Activated T-cell treated with anti-CD3 and anti-CD28 coated beads, Interleukin-2, amount 50 U/mL, for 24 hours (primary cell): Measurements from ENCODE around the gene LRRC37A3.
"Not testable (repeated sequence)": the region's sequence is repeated elsewhere in the genome, so short reads cannot be mapped to it uniquely, and the experiment has no call there.

Experiments
- DNase-seq: peaks from one replicate; pipeline ENCODE4 v3.0.0-alpha.2; 2020
- H3K27ac Mint-ChIP-seq: 2 replicates; pipeline ENCODE4 v1.8.0; 2020; ENCODE audit warnings: mild to moderate bottlenecking, mixed read lengths
- H3K27me3 Mint-ChIP-seq: 2 replicates; pipeline ENCODE4 v1.8.0; 2020; ENCODE audit warnings: mixed read lengths
- H3K36me3 Mint-ChIP-seq: 2 replicates; pipeline ENCODE4 v1.8.0; 2020; ENCODE audit warnings: low read depth, mixed read lengths
- H3K4me1 Mint-ChIP-seq: 2 replicates; pipeline ENCODE4 v1.8.0; 2020; ENCODE audit warnings: low read depth, mixed read lengths
- H3K4me3 Mint-ChIP-seq: 2 replicates; pipeline ENCODE4 v1.8.0; 2020; ENCODE audit warnings: mild to moderate bottlenecking, moderate library complexity, mixed read lengths
- H3K9me3 Mint-ChIP-seq: 2 replicates; pipeline ENCODE4 v1.8.0; 2020; ENCODE audit warnings: mixed read lengths

Gene LRRC37A3

DNA sequence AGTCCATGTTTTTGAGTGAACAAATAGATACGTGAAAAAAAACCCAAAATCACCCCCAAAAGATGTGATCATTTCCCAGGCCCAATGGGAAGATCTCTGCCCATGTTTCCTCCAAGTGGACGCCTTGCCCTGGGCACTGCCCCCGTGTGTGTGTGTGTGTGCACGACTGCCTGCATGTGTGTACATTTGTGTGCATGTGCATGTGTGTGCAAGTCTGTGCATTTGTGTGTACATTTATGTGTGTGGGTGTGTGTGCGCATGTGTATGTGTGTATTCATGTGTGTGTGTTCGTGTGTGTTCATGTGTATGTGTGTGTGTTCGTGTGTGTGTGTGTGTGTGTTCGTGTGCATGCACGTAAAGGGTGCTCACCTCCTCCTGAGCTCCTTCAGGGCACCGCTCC is 16.8 kb upstream of the LRRC37A3 start:
- H3K4me1 Mint-ChIP-seq = peaks cover 1% of the 10 kb centered on the region
- no peaks in the 10 kb centered on the region for H3K9me3 Mint-ChIP-seq

GRCh38 chr17:64934284-64934778 is 15.1 kb upstream of the LRRC37A3 start:
- H3K27ac Mint-ChIP-seq, DNase-seq, H3K27me3 Mint-ChIP-seq, H3K36me3 Mint-ChIP-seq, H3K4me3 Mint-ChIP-seq, H3K9me3 Mint-ChIP-seq: not testable (repeated sequence)
- peaks cover 17% of the 10 kb centered on the region for H3K4me1 Mint-ChIP-seq

More for the DNA sequence above, 16.8 kb upstream of the LRRC37A3 start:
- no peaks in the 10 kb centered on the region for H3K27me3 Mint-ChIP-seq
- H3K4me3 Mint-ChIP-seq = no peak overlapping the region
- DNase-seq = no peak
- H3K27ac Mint-ChIP-seq = no peak overlapping the region
- no peaks in the 10 kb centered on the region for H3K36me3 Mint-ChIP-seq

DNA sequence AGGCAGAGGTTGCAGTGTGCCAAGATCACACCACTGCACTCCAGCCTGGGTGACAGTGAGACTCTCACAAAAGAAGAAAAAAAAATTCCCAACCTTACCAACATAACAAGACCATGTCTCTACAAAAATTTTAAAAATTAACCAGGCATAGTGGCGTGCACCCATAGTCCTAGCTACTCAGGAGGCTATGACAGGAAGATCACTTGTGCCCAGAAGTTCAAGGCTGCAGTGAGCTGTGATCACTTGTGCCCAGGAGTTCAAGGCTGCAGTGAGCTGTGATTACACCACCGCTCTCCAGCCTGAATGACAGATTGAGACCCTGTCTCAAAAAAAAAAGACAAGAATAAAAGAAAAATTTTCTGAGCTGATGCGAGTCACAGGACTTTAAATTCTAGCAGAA is 13.6 kb upstream of the LRRC37A3 start:
- DNase-seq, H3K4me3 Mint-ChIP-seq, H3K27ac Mint-ChIP-seq, H3K36me3 Mint-ChIP-seq, H3K27me3 Mint-ChIP-seq, H3K9me3 Mint-ChIP-seq: not testable (repeated sequence)
- H3K4me1 Mint-ChIP-seq = peaks cover 23% of the 10 kb centered on the region

DNA sequence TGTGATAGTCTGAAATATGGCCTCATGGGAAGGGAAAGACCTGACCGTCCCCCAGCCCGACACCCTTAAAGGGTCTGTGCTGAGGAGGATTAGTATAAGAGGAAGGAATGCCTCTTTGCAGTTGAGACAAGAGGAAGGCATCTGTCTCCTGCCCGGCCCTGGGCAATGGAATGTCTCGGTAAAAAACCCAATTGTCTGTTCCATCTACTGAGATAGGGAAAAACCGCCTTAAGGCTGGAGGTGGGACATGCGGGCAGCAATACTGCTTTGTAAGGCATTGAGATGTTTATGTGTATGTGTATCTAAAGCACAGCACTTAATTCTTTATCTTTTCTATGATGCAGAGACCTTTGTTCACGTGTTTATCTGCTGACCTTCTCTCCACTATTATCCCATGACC is 11.1 kb upstream of the LRRC37A3 start:
- not testable (repeated sequence) for H3K27me3 Mint-ChIP-seq, H3K4me3 Mint-ChIP-seq, DNase-seq, H3K36me3 Mint-ChIP-seq, H3K27ac Mint-ChIP-seq, H3K9me3 Mint-ChIP-seq
- peaks cover 35% of the 10 kb centered on the region for H3K4me1 Mint-ChIP-seq

DNA sequence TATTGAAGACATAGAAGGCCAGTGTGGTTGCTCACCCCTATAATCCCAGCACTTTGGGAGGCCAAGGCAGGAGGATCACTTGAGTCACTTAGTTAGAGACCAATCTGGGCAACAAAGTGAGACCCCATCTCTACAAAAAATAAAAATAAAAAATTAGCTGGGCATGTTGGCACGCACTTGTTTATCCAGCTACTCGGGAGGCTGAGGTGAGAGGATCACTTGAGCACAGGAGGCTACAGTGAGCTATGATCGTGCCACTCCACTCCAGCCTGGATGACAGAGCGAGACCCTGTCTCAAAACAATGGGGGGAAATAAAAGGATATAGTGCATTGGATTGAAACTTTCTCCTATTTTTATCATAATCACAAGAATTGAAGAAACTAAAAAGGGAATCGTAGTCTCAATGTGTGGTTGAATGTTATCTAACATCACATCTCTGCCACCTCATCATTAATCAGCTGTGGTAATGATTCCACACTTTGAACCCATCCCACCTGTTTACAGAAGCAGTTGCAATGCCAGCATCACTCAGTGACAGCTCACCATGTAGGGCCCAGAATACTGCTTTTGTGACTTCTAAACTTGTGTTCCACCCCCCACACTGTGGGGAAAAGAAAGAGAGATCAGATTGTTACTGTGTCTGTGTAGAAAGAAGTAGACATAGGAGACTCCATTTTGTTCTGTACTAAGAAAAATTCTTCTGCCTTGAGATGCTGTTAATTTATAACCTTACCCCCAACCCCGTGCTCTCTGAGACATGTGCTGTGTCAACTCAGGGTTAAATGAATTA is 10.3 kb upstream of the LRRC37A3 start:
- H3K36me3 Mint-ChIP-seq, H3K27me3 Mint-ChIP-seq, H3K4me3 Mint-ChIP-seq, DNase-seq, H3K9me3 Mint-ChIP-seq: not testable (repeated sequence)
- peak overlapping the region; percentile 64 for H3K27ac Mint-ChIP-seq
- H3K4me1 Mint-ChIP-seq = peaks cover 35% of the 10 kb centered on the region

GRCh38 chr17:64928701-64929100 is 9.4 kb upstream of the LRRC37A3 start:
- peaks cover 35% of the 10 kb centered on the region for H3K4me1 Mint-ChIP-seq
- H3K36me3 Mint-ChIP-seq, H3K9me3 Mint-ChIP-seq, DNase-seq, H3K27ac Mint-ChIP-seq, H3K27me3 Mint-ChIP-seq, H3K4me3 Mint-ChIP-seq: not testable (repeated sequence)

GRCh38 chr17:64927444-64927843 is 8.2 kb upstream of the LRRC37A3 start:
- not testable (repeated sequence) for H3K9me3 Mint-ChIP-seq, DNase-seq, H3K27me3 Mint-ChIP-seq, H3K36me3 Mint-ChIP-seq, H3K4me3 Mint-ChIP-seq
- Mint-ChIP-seq H3K27ac (peak overlapping the region; percentile 70), H3K4me1 (peaks cover 37% of the 10 kb centered on the region)

GRCh38 chr17:64926430-64926829 is 7.2 kb upstream of the LRRC37A3 start:
- not testable (repeated sequence) for H3K36me3 Mint-ChIP-seq, DNase-seq, H3K27ac Mint-ChIP-seq, H3K9me3 Mint-ChIP-seq, H3K27me3 Mint-ChIP-seq, H3K4me3 Mint-ChIP-seq
- H3K4me1 Mint-ChIP-seq = peaks cover 37% of the 10 kb centered on the region

GRCh38 chr17:64925244-64925643 is 6.0 kb upstream of the LRRC37A3 start:
- not testable (repeated sequence) for H3K4me3 Mint-ChIP-seq, H3K27ac Mint-ChIP-seq, DNase-seq, H3K36me3 Mint-ChIP-seq, H3K9me3 Mint-ChIP-seq, H3K27me3 Mint-ChIP-seq
- peaks cover 35% of the 10 kb centered on the region for H3K4me1 Mint-ChIP-seq

GRCh38 chr17:64923051-64923568 is 3.8 kb upstream of the LRRC37A3 start:
- not testable (repeated sequence) for H3K36me3 Mint-ChIP-seq, DNase-seq, H3K4me3 Mint-ChIP-seq, H3K27ac Mint-ChIP-seq, H3K27me3 Mint-ChIP-seq, H3K9me3 Mint-ChIP-seq
- peaks cover 21% of the 10 kb centered on the region for H3K4me1 Mint-ChIP-seq

DNA sequence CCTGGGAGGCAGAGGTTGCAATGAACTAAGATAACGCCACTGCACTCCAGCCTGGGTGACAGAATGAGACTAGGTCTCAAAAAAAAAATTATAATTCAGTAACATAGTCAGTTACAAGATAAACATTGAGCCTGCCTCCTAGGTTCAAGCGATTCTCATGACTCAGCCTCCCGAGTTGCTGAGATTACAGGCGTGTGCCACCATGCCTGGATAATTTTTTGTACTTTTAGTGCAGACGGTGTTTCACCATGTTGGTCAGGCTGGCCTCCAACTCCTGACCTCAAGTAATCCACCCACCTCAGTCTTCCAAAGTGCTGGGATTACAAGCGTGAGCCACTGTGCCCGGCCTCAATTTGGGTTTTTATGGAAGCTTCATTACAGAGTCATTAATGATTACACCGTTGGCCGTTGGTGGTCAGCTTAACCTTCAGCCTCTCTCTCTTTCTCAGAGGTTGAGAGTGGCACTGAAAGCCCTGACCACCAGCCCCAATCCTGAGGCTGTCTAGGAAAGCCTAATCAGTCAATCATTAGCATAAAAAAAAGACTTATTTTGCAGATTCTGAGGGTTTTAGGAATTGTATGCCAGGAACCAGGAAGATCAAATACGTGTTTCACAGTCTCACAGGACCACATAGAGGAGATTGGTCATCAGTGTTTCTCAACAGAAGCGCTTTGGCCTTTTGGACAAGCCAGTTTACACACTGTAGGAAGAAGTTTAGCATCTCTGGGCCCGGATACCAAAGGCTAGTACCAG is 1.3 kb upstream of the LRRC37A3 start:
- Mint-ChIP-seq H3K9me3 (no peaks in the 10 kb centered on the region), H3K4me3 (peak overlapping the region; percentile 83), H3K27ac (peak overlapping the region; percentile 93), H3K36me3 (no peaks in the 10 kb centered on the region), H3K4me1 (peaks cover 7% of the 10 kb centered on the region), H3K27me3 (no peaks in the 10 kb centered on the region)
- DNase-seq = no peak

GRCh38 chr17:64920026-64920418 is 744 bp upstream of the LRRC37A3 start:
- Mint-ChIP-seq H3K27me3 (no peaks in the 10 kb centered on the region), H3K4me3 (peak overlapping the region; percentile 83), H3K36me3 (peaks cover 2% of the 10 kb centered on the region), H3K4me1 (peaks cover 9% of the 10 kb centered on the region), H3K9me3 (no peaks in the 10 kb centered on the region), H3K27ac (peak overlapping the region; percentile 93)
- no peak for DNase-seq

DNA sequence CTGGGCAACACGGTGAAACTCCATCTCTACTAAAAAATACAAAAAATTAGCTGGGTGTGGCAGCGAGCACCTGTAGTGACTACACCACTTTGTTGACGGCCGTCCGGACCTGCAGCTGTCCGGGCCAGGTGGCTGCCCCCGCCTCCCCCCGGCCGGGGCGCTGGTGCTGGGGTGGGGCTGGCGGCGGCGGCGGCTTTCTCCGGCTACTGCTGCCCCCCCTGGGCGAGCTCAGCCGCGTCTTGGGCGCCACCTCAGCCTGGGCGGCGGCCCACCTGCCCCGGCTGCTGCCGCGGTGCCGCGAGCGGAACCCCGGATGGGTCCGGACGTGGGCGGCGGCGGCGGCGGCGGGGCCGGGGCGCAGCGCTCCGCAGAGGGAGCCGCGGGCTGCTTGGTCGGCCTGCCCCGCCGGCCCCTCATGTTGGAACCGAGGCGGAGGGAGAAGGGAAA is 413 bp downstream of the LRRC37A3 start:
- not testable (repeated sequence) for DNase-seq, H3K36me3 Mint-ChIP-seq, H3K9me3 Mint-ChIP-seq, H3K27me3 Mint-ChIP-seq, H3K4me1 Mint-ChIP-seq
- peak overlapping the region; percentile 93 for H3K27ac Mint-ChIP-seq
- H3K4me3 Mint-ChIP-seq = peak overlapping the region; percentile 83

DNA sequence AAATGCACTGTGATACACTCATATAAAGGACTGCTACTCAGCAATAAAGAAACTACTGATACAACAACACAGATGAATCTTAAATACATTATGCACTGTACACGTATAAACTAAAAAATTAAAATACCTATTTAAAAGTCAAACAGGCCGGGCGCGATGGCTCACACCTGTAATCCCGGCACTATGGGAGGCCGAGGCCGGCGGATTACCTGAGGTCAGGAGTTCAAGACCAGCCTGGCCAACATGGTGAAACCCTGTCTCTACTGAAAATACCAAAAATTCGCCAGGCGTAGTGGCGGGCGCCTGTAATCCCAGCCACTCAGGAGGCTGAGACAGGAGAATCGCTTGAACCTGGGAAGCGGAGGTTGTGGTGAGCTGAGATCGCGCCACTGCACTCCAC is 1.7 kb downstream of the LRRC37A3 start:
- H3K27me3 Mint-ChIP-seq = not testable (repeated sequence)

DNA sequence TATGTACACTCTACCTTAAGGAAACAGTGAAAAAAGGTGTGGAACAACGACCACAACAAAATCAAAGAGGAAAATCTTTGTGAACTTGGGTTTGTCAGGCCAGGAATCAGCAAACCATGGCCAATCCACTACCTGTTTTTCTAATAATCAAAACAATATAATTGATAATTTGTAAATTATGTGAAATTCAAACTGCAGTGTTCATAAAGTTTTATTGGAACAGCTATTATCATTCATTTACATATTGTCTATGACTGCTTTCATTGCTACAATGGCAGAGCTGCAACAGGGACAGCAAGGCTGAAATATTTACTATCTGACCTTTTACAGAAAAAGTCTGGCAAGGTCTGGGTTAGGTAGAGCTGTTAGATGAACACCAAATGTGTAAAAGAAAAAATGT is 4.0 kb downstream of the LRRC37A3 start:
- not testable (repeated sequence) for H3K27me3 Mint-ChIP-seq, H3K4me1 Mint-ChIP-seq, DNase-seq, H3K4me3 Mint-ChIP-seq, H3K36me3 Mint-ChIP-seq, H3K9me3 Mint-ChIP-seq
- peak overlapping the region; percentile 9 for H3K27ac Mint-ChIP-seq

More for the DNA sequence above, 1.7 kb downstream of the LRRC37A3 start:
- not testable (repeated sequence) for H3K27ac Mint-ChIP-seq, H3K36me3 Mint-ChIP-seq, H3K9me3 Mint-ChIP-seq, DNase-seq, H3K4me1 Mint-ChIP-seq, H3K4me3 Mint-ChIP-seq
